Jurkat, Clone E6-1 (cell line): ENCODE measurements around the gene FOXL2NB.
"Not testable (repeated sequence)": the region's sequence is repeated elsewhere in the genome, so short reads cannot be mapped to it uniquely, and the experiment has no call there.

Experiments
- DNase-seq: peaks from one replicate; pipeline ENCODE4 v3.0.0-alpha.2; 2011; ENCODE audit warnings: low read depth, low spot score
- H3K4me3 ChIP-seq: 2 replicates; pipeline ENCODE4 v1.5.1; 2011; ENCODE audit warnings: mild to moderate bottlenecking, low read length, control low read depth, moderate library complexity

FOXL2NB gene

DNA sequence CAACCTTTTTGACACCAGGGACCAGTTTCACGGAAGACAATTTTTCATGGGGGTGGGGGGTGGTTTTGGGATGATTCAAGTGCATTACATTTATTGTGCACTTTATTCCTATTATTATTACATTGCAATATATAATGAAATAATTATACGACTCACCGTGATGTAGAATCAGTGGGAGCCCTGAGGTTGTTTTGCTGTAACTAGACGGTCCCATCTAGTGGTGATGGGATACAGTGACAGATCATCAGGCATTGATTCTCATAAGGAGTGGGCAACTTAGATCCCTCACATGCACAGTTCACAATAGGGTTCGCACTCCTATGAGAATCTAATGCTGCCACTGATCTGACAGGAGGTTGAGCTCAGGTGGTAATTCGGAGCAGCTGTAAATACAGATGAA lies 24.6 kb upstream of the FOXL2NB start:
- not testable (repeated sequence) for DNase-seq

GRCh38 chr3:138923531-138923994 lies 23.5 kb upstream of the FOXL2NB start:
- peak; percentile 84 for DNase-seq
- H3K4me3 ChIP-seq: no peak overlapping the region

More for the DNA sequence above, 24.6 kb upstream of the FOXL2NB start:
- not testable (repeated sequence) for H3K4me3 ChIP-seq

GRCh38 chr3:138928727-138929372 lies 18.2 kb upstream of the FOXL2NB start:
- no peak for DNase-seq
- H3K4me3 ChIP-seq: no peak overlapping the region

DNA sequence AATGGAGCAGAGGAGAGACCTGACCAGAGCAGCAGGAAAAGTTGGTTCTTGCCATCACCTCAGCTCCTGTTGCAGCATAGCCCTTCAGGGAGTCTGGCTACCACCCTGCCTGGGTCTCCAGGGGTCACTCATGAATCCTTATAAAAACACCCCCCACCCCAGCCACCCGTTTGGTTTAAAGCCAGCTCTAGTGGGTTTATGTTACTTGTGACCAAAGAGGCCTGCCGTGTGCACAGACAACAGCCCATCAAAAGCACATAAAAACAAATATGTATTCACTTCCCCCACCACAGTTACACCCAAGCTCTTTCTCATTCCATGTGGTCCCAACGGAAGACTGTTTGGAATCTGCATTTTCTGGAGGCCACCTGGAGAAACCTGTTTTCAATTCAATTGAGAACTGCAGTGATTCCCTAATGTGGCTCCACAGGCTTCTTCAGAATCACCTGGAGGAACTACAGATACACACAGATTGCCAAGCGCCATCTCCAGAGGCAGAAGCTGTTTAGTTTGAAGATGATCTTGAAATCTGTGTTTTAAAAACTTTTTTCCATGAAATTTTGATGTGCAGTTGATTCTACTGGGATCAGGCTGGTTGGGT lies 13.8 kb upstream of the FOXL2NB start:
- no peak for DNase-seq
- no peak overlapping the region for H3K4me3 ChIP-seq

GRCh38 chr3:138933981-138934691 lies 12.9 kb upstream of the FOXL2NB start:
- no peak overlapping the region for H3K4me3 ChIP-seq
- no peak for DNase-seq

GRCh38 chr3:138935505-138935862 lies 11.5 kb upstream of the FOXL2NB start:
- peak overlapping the region; percentile 57 for H3K4me3 ChIP-seq

GRCh38 chr3:138935863-138936740 lies 10.9 kb upstream of the FOXL2NB start:
- H3K4me3 ChIP-seq: peak overlapping the region; percentile 57
- peak; percentile 30 for DNase-seq

More at GRCh38 chr3:138935505-138935862, 11.5 kb upstream of the FOXL2NB start:
- DNase-seq: no peak

GRCh38 chr3:138936741-138937689 lies 10.0 kb upstream of the FOXL2NB start:
- no peak overlapping the region for H3K4me3 ChIP-seq
- DNase-seq: no peak

DNA sequence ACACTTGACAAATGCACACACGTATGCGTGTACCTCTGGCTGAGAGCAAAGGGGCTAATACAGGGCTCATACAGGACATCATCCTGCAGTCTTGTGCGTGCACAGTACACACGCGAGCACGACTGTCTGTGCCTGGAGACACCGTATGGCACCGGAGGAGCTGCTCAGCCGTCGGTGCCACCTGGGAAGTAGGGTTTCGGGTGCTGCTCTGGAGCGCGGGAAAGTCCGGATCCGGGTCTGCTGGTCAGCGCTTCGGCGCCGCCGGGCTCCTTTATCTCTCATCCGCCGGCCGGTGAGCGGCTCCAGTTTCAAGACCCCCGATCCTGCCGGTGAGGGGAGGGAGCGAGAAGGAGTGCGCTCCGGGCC lies 9.3 kb upstream of the FOXL2NB start:
- DNase-seq: no peak
- H3K4me3 ChIP-seq: no peak overlapping the region

DNA sequence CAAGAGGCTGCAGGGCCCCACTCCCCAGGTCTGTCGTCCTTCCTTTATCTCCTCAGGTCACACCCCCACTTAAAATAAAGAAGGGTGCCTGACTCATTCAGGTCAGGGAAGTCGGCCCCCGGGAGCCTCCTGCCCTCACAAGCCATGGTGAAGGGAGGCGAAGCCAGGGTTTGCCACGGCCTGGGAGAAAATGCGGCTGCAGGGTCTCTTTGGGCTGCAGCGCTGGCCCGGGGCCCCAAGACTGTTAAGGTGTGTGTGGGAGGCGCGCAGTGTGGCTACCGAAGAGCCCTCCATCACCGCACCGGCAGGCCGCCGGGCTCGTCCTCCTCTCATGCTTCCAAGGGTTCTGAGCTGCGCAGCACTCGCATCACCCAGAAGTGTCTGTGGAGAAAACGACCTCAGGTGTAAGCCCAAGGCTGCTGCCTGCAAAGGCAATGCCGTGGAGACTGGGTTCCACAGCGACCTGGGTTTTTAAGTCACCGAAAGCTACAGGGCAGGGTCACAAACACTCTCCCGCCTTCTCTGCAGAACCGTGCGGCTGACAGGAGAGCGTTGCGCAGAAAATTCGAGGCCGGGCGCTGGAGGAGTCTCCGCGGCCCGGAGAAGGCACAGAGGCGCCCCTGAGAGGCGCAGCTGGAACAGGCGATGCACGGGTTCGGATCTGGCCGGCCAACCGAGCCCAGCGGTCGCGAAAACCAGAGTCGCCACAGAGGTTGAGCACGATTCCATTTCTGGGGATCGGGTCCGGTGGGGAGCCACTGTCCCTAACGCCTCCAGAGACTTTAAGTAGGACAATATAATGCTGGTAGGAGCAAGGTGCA lies 8.8 kb upstream of the FOXL2NB start:
- DNase-seq: no peak
- H3K4me3 ChIP-seq: no peak overlapping the region

DNA sequence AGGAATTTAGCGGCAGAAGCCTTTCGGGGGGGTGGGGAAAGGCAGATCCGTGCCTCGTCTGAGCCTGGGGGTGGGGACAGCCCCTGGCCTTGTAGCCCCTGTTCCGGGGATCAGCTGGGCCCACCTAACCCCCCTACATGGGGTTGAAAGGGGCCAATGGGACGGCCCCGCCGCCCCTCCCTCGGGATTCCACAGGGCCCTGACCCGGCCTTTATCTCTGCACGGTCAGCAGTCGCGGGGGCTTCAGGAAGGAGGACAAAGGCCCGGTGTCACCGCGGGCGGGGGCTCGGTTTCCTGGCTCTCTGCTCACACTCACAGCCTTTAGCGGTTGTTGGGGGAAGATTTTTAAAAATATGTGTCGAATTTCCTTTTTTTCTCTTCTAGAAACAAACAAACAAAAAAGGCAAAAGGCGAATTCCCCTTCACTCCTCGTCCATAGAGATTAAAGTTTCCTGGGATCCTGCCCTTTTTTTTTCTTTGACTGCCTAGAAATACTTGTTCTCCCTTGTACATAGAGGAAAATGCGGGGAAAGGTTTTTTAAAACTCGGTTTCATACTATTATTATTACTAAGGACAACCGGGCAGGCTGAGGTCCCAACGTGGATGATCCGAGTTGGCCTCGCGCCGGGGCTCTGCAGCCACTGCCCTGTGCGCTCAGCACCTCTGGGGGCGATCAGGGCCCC lies 8.0 kb upstream of the FOXL2NB start:
- no peak for DNase-seq
- H3K4me3 ChIP-seq: no peak overlapping the region

DNA sequence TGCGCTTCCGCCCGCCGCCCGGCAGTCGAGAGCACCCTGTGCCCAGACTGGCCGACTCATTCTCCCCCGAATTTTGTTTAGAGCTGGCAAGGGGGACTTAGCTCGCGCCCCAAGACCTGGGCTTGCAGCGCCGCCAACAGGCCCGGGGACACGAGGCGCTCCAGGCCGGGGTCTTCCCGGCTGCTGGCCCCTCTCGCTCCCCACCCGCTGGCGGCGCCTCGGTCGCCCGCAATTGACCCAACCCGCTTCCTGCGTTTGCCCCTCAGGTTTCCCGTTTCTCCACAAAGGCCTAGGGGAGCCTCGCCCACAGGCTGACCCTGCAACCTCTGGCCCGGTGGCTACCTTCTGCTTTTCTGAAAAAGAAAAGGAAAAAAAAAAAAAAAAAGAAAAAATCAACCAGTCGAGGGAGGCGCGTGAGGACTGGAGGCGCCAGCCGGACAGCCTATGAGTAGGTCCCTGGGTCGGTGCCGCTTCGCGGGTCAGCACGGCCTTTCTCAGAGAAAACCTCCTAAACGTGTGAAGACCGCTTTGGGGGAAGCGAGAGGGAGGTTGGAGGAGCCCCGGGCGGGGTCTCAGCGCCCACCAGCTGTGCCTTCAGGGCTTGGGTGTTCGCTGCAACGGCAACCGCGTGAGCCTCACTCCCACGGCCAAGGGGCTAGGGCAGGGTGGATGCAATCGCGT lies 7.3 kb upstream of the FOXL2NB start:
- no peak for DNase-seq

DNA sequence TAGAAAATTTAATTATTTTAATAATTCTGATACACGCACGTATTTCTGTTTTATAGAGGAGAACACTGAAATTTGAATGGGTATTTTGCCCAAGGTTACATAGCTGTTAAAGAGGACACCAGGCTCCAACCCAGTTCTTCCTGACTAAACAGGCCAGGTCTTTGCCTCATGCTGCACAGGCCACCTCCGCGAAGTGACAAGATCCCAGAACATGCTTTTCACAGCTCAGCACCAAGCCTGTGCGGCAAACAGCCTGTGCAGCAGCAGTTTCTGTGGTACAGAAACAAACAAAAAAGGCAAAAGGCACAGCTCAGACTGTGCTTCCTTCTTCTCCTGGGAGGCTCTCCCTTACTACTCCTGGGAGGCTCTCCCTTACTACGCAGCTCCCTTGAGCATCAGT lies 6.6 kb upstream of the FOXL2NB start:
- H3K4me3 ChIP-seq: no peak overlapping the region
- DNase-seq: no peak

More for the DNA sequence above, 7.3 kb upstream of the FOXL2NB start:
- H3K4me3 ChIP-seq: no peak overlapping the region

DNA sequence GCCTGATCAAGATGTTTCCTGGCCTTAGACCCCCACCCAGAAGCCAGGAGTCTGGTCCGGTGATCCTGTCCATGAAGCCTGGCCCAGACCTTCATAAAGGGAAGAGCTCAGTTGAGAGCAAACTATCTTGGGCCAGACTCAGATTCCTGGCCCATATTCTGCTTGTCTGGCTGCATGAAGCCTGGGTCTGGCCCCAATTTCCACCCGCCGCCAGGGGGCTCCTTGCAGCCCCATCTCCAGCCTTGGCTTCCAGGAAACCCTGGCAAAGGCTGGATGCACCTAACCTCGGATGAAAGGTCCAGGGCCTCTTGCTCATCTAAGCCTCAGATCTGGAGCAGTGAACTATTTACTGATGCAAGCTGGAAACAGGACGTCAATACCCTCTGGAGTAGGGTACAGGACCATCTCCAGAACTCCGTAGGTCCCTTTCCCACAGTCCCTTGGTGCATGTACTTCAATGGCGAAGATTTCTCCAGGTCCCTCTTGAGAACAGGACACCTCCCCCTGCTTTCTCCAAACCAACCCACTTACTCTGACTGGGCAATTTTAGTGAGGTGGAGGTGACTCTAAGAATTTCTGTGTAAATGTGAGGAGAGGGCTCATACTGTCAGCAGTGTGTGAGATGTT lies 5.6 kb upstream of the FOXL2NB start:
- peak; percentile 24 for DNase-seq
- H3K4me3 ChIP-seq: no peak overlapping the region

- no peak overlapping the region for H3K4me3 ChIP-seq
- DNase-seq: no peak
Measured at GRCh38 chr3:138942271-138942670, 4.7 kb upstream of the FOXL2NB start.
